ENCODE measurements around the gene STK4. TPM values are rescaled to one million over a fixed set of nuclear protein-coding genes. Genes with fewer than 3 reads are reported as not detected.

Gene STK4
- total RNA-seq, 1 experiment from 2014 or later, result 43.0 TPM

GRCh38 chr20:45028424-45029136 lies 62.3 kb downstream of the STK4 start:
- H3K9me3 ChIP-seq (ENCODE audit: control insufficient read depth, low read depth, low read length), result no peaks in the 10 kb centered on the region
- no peak overlapping the region for H3K4me3 Mint-ChIP-seq
- H2BK5ac ChIP-seq (ENCODE audit: insufficient read length, low read length), result no peak overlapping the region
- no peak overlapping the region for H4K5ac ChIP-seq (ENCODE audit: insufficient read length, low read depth, low read length)
- no peak overlapping the region for H4K91ac ChIP-seq (ENCODE audit: insufficient read length, low read depth, low read length)
- H3K27ac Mint-ChIP-seq, result 0 out of 7 replicates have a peak overlapping the region, but pooled peaks of 1 of the 3 experiments have one; percentile 6
- H3K27me3 ChIP-seq (ENCODE audit: insufficient read depth, low read length), result no peaks in the 10 kb centered on the region
- TF ChIP-seq, protein P1, sequence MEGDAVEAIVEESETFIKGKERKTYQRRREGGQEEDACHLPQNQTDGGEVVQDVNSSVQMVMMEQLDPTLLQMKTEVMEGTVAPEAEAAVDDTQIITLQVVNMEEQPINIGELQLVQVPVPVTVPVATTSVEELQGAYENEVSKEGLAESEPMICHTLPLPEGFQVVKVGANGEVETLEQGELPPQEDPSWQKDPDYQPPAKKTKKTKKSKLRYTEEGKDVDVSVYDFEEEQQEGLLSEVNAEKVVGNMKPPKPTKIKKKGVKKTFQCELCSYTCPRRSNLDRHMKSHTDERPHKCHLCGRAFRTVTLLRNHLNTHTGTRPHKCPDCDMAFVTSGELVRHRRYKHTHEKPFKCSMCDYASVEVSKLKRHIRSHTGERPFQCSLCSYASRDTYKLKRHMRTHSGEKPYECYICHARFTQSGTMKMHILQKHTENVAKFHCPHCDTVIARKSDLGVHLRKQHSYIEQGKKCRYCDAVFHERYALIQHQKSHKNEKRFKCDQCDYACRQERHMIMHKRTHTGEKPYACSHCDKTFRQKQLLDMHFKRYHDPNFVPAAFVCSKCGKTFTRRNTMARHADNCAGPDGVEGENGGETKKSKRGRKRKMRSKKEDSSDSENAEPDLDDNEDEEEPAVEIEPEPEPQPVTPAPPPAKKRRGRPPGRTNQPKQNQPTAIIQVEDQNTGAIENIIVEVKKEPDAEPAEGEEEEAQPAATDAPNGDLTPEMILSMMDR (conservative IDR thresholded peaks at IDR 0.05), result no peak
- H3K79me2 ChIP-seq (ENCODE audit: insufficient read depth, low read length), result no peaks in the 10 kb centered on the region
- WGBS (ENCODE audit: extremely low coverage, insufficient read length, low lambda C conversion rate), result no CpG with 5 or more reads among the region's 6 CpGs
- H3K36me3 Mint-ChIP-seq (ENCODE audit: insufficient read depth in 1 of 3, low read depth in 3 of 3), result peaks cover 3 to 35% (median 25%) of the 10 kb centered on the region in 3 experiments; a peak in 5 of 7 replicates
- no peak overlapping the region for H2BK12ac ChIP-seq (ENCODE audit: insufficient read length, low read depth, low read length)
- no peak overlapping the region for H2AK5ac ChIP-seq (ENCODE audit: insufficient read length, low read length)
- peaks cover 13% of the 10 kb centered on the region in 2 experiments for H3K4me1 Mint-ChIP-seq
- H3K27ac ChIP-seq (ENCODE audit: insufficient read length, low read depth, low read length), result no peak overlapping the region
- no peaks in the 10 kb centered on the region for H3K79me1 ChIP-seq (ENCODE audit: insufficient read depth, low read depth, low read length, poor library complexity, severe bottlenecking)
- no peak overlapping the region for H3K56ac ChIP-seq (ENCODE audit: insufficient read length, low read depth, low read length)
- no peak overlapping the region for H2BK15ac ChIP-seq (ENCODE audit: low read depth, low read length)
- no peak overlapping the region for H2AFZ ChIP-seq (ENCODE audit: low read length)
- H3K9me3 Mint-ChIP-seq, result no peaks in the 10 kb centered on the region
- H4K8ac ChIP-seq (replicated peaks; ENCODE audit: insufficient read length, low read depth, low read length), result no peak overlapping the region
- H3K23ac ChIP-seq (ENCODE audit: insufficient read length, low read depth, low read length), result no peak overlapping the region
- H3K4me1 ChIP-seq (ENCODE audit: insufficient read depth, low read length), result no peaks in the 10 kb centered on the region; the same call in 1 of the 2 replicates
- H3T11ph ChIP-seq (ENCODE audit: low read length), result no peak overlapping the region
- H3K23me2 ChIP-seq (ENCODE audit: insufficient read length, low read depth, low read length, poor library complexity, severe bottlenecking), result no peaks in the 10 kb centered on the region
- H3K4me2 ChIP-seq (ENCODE audit: insufficient read depth, insufficient read length, low read length), result no peak overlapping the region
- no peak overlapping the region for H3K14ac ChIP-seq (ENCODE audit: insufficient read depth, low read length)
- no peak overlapping the region for H2BK20ac ChIP-seq (ENCODE audit: low read depth, low read length, poor library complexity, severe bottlenecking)
- no peak overlapping the region for H3K4ac ChIP-seq (ENCODE audit: low read depth, low read length)
- DNase-seq, result no peak
- no peak overlapping the region for H2BK120ac ChIP-seq (ENCODE audit: low read depth, low read length, poor library complexity, severe bottlenecking)
- no peak overlapping the region for H3K18ac ChIP-seq (ENCODE audit: insufficient read length, low read depth, low read length)
- H4K20me1 ChIP-seq (ENCODE audit: control insufficient read depth, insufficient read depth, insufficient read length), result no peaks in the 10 kb centered on the region
- H3K9ac ChIP-seq (ENCODE audit: extremely low read depth, insufficient read length, low read length), result no peak overlapping the region
- H3K27me3 Mint-ChIP-seq (ENCODE audit: low read depth), result no peaks in the 10 kb centered on the region

Data from H9 (cell line).